ENCODE measurements around the gene RBP5. TPM values are rescaled to one million over a fixed set of nuclear protein-coding genes. Genes with fewer than 3 reads are reported as not detected.

Gene RBP5
- total RNA-seq, 4 donors from 2014 or later, result 0.53 to 1.3 TPM; not detected in 2

DNA sequence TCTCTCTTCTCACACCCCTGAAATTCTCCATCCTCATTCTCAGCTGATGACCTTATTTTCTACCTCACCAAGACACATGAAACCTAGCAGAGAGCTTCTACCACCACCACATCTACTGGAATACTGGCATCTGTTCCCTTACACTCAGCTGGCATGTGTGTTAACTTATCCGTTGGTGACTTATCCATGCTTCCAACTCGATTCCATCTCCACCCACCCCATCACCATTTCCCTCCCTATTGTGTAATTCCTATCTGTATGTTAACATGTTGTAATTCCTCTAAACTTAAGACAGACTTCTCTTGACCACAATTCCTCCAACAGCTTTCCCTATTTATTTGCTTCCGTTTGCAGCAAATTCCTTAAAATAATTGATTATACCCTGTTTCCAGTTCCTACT is 52.8 kb downstream of the RBP5 start:
- Histone ChIP-seq H3K27me3 (no peaks in the 10 kb centered on the region), H3K36me3 (peaks cover 0 to 7% (median 4%) of the 10 kb centered on the region in 3 donors), H3K27ac (peak overlapping the region in 2 of 4 donors; percentile 29 to 45), H3K4me3 (no peak overlapping the region), H3K4me1 (peaks cover 16 to 28% (median 24%) of the 10 kb centered on the region in 3 donors), H3K9me3 (no peaks in the 10 kb centered on the region)
- intact Hi-C loops (cut with DNase I), result no loop called here
- WGBS, 2 donors, result 47% methylated on average over 3 of the region's 3 CpGs
- DNase-seq, result no peak
- TF ChIP-seq CTCF (IDR thresholded peaks at IDR 0.05), result no peak
- no peak for TF ChIP-seq POLR2A (IDR thresholded peaks at IDR 0.05)

DNA sequence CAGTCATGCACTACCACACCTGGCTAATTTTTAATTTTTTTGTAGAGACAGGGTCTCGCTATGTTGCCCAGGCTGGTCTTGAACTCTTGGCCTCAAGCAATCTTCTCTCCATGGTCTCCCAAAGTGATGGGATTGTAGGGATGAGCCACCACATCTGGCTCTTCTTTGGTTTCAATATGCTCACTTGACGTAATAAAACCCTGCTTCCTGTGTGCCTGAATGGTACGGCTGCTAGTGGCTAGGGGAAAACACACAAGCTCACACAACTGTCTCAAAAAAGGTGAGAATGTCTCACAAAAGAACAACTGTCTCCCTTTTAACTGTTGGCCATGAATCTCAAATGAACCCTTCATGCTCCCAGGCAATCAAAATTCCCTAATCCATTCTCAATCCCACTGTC is 53.2 kb downstream of the RBP5 start:
- intact Hi-C loops (cut with DNase I), result no loop called here

GRCh38 chr12:7073946-7074345 is 54.7 kb downstream of the RBP5 start:
- peaks cover 3 to 15% (median 7%) of the 10 kb centered on the region in 3 donors for H3K4me1 ChIP-seq
- H3K27me3 ChIP-seq, result no peaks in the 10 kb centered on the region
- intact Hi-C loops (cut with DNase I), result no loop called here
- peaks cover 0 to 16% (median 0%) of the 10 kb centered on the region in 3 donors for H3K36me3 ChIP-seq
- H3K9me3 ChIP-seq, result no peaks in the 10 kb centered on the region
- no peak for DNase-seq
- WGBS, 2 donors, result 0 to 44% methylated on average over 1 of the region's 1 CpG
- no peak overlapping the region for H3K4me3 ChIP-seq
- TF ChIP-seq POLR2A (IDR thresholded peaks at IDR 0.05), result no peak
- no peak for TF ChIP-seq CTCF (IDR thresholded peaks at IDR 0.05)
- no peak overlapping the region for H3K27ac ChIP-seq

More for the DNA sequence above, 53.2 kb downstream of the RBP5 start:
- H3K36me3 ChIP-seq, result peaks cover 0 to 4% (median 2%) of the 10 kb centered on the region in 3 donors
- no peak overlapping the region for H3K4me3 ChIP-seq
- peak overlapping the region in 2 of 4 donors; percentile 29 to 45 for H3K27ac ChIP-seq
- no peak for DNase-seq
- 66 to 88% methylated on average over 2 to 3 of the region's 3 CpGs for WGBS, 2 donors
- no peaks in the 10 kb centered on the region for H3K27me3 ChIP-seq
- peaks cover 14 to 24% (median 20%) of the 10 kb centered on the region in 3 donors for H3K4me1 ChIP-seq
- TF ChIP-seq POLR2A (IDR thresholded peaks at IDR 0.05), result no peak
- no peak for TF ChIP-seq CTCF (IDR thresholded peaks at IDR 0.05)
- H3K9me3 ChIP-seq, result no peaks in the 10 kb centered on the region

Small RNA genes within 50 kb of the gene (small RNA-seq; reads per million reads assigned to genes)
- 0 reads per million in 4 donors for gene RNU6-485P

Other genes with a start within 250 kb of the RBP5 start
- 1 to 10 TPM; 2.3 to 5.9 (median 4.8) TPM for gene LRRC23, start 224.1 kb downstream of the RBP5 start, total RNA-seq
- gene ENO2, start 214.3 kb downstream of the RBP5 start, total RNA-seq, result 1 to 10 TPM; 5.0 to 8.0 (median 5.5) TPM
- gene ATN1, start 200.9 kb downstream of the RBP5 start, total RNA-seq, result 10 to 100 TPM; 12.2 to 28.8 (median 22.2) TPM
- gene RNU7-1, start 185.1 kb downstream of the RBP5 start, total RNA-seq, result not detected
- 100 to 1,000 TPM; 110 to 377 (median 156) TPM for gene C12orf57, start 184.9 kb downstream of the RBP5 start, total RNA-seq
- gene PTPN6, start 177.5 kb downstream of the RBP5 start, total RNA-seq, result 10 to 100 TPM; 11.0 to 29.7 (median 21.5) TPM
- gene PHB2, start 158.2 kb downstream of the RBP5 start, total RNA-seq, result 100 to 1,000 TPM; 127 to 259 (median 241) TPM
- gene EMG1, start 158.0 kb downstream of the RBP5 start, total RNA-seq, result 10 to 100 TPM; 16.1 to 39.5 (median 36.2) TPM
- gene LPCAT3, start 110.4 kb downstream of the RBP5 start, total RNA-seq, result 10 to 100 TPM; 27.5 to 46.3 (median 32.7) TPM
- 100 to 1,000 TPM in 2 of 4 donors, 10 to 100 TPM in 2; 25.2 to 375 (median 110) TPM for gene C1S, start 68.2 kb downstream of the RBP5 start, total RNA-seq
- gene C1R, start 36.4 kb downstream of the RBP5 start, total RNA-seq, result 100 to 1,000 TPM in 2 of 4 donors, 10 to 100 TPM in 2; 22.8 to 297 (median 140) TPM
- gene C1RL, start 19.7 kb downstream of the RBP5 start, total RNA-seq, result 10 to 100 TPM; 13.0 to 53.2 (median 25.8) TPM
- gene CLSTN3, start 1.5 kb upstream of the RBP5 start, total RNA-seq, result 10 to 100 TPM in 2 of 4 donors, 1 to 10 TPM in 2; 4.8 to 12.4 (median 9.5) TPM
- gene PEX5, start 60.8 kb upstream of the RBP5 start, total RNA-seq, result 10 to 100 TPM; 15.5 to 38.1 (median 19.9) TPM
- gene ACSM4, start 175.2 kb upstream of the RBP5 start, total RNA-seq, result not detected